Muscle of back (tissue), 13 donors: ENCODE data around the gene CDC45. TPM values are rescaled to one million over a fixed set of nuclear protein-coding genes. Genes with fewer than 3 reads are reported as not detected.
"Not testable (repeated sequence)": the region's sequence is repeated elsewhere in the genome, so short reads cannot be mapped to it uniquely, and the experiment has no call there.

Experiments
- DNase-seq, 3 donors: peaks; one replicate each; pipeline versions ENCODE4 v3.0.0 to v3.0.0-alpha.2; 2013
- long read RNA-seq, 9 donors: transcript quantifications; one replicate each; lab custom pipeline, GENCODE V29; 2026
- polyA plus RNA-seq, 10 donors: library from polyadenylated mRNA; unstranded; fragments of 120-200 nt; gene quantifications; one replicate each; pipeline ENCODE4 v1.2.1, GENCODE V29; 2013; ENCODE audit not compliant: insufficient read length in 10 of 10

CDC45 gene
- 10 to 100 TPM in 5 of 10 donors, 1 to 10 TPM in 5; 6.6 to 12.6 (median 9.6) TPM for polyA plus RNA-seq
- long read RNA-seq, donor 1, partial matches to known transcripts, result 175 of 177 reads
- long read RNA-seq, donor 1, other reads (novel, unspliced or antisense), result 0 of 177 reads
- long read RNA-seq, donor 2, partial matches to known transcripts, result 0 of 3 reads
- long read RNA-seq, donor 2, other reads (novel, unspliced or antisense), result 0 of 3 reads
- long read RNA-seq, donor 3, result 0 reads
- long read RNA-seq, donor 4, partial matches to known transcripts, result 0 of 2 reads
- long read RNA-seq, donor 4, other reads (novel, unspliced or antisense), result 0 of 2 reads
- long read RNA-seq, donor 5, partial matches to known transcripts, result 365 of 375 reads
- long read RNA-seq, donor 5, other reads (novel, unspliced or antisense), result 7 of 375 reads
- long read RNA-seq, donor 6, partial matches to known transcripts, result 0 of 2 reads
- long read RNA-seq, donor 6, other reads (novel, unspliced or antisense), result 0 of 2 reads
- long read RNA-seq, donor 7, partial matches to known transcripts, result 0 of 2 reads
- long read RNA-seq, donor 7, other reads (novel, unspliced or antisense), result 0 of 2 reads
- long read RNA-seq, donor 8, result 0 reads
- long read RNA-seq, donor 9, result 0 reads

- peak; percentile 98 to 99 (median 99) for DNase-seq
Measured at GRCh38 chr22:19479355-19480172, at the start of gene CDC45. Gene CDC45 (plus strand): TSS chr22:19479920. CDS start chr22:19479969, 49 bp downstream.

GRCh38 chr22:19429950-19430889 is 49.5 kb upstream of the CDC45 start:
- peak; percentile 16 to 44 (median 25) for DNase-seq

GRCh38 chr22:19430890-19431541 is 48.7 kb upstream of the CDC45 start:
- peak in 2 of 3 donors; percentile 10 to 53 for DNase-seq

- DNase-seq, result peak; percentile 76 to 94 (median 86)
Measured at GRCh38 chr22:19431649-19432132, 48.0 kb upstream of the CDC45 start, which contains the start of gene HIRA. Gene HIRA (minus strand): TSS chr22:19431733. CDS start chr22:19431476, 257 bp downstream.

GRCh38 chr22:19432133-19432851 is 47.4 kb upstream of the CDC45 start, which contains the start of gene MRPL40:
Gene MRPL40 (plus strand): TSS chr22:19432545. CDS start chr22:19432555, 10 bp downstream.
- DNase-seq, result peak; percentile 94 to 98 (median 96)

GRCh38 chr22:19434401-19434800 is 45.3 kb upstream of the CDC45 start:
- no peak for DNase-seq

GRCh38 chr22:19434829-19435580 is 44.7 kb upstream of the CDC45 start:
- no peak for DNase-seq

GRCh38 chr22:19436444-19437161 is 43.1 kb upstream of the CDC45 start:
- DNase-seq, result not testable (repeated sequence)

- no peak for DNase-seq
Measured at GRCh38 chr22:19438298-19438697, 41.4 kb upstream of the CDC45 start.

- no peak for DNase-seq
Measured at GRCh38 chr22:19440411-19441195, 39.1 kb upstream of the CDC45 start.

- DNase-seq, result no peak
Measured at GRCh38 chr22:19442166-19442565, 37.6 kb upstream of the CDC45 start.

- DNase-seq, result no peak
Measured at GRCh38 chr22:19443544-19444211, 36.0 kb upstream of the CDC45 start.

- DNase-seq, result not testable (repeated sequence)
Measured at GRCh38 chr22:19445279-19445982, 34.3 kb upstream of the CDC45 start.

GRCh38 chr22:19446603-19447329 is 33.0 kb upstream of the CDC45 start:
- DNase-seq, result no peak
